H9 (cell line): ENCODE results near the gene CPNE8. TPM values are rescaled to one million over a fixed set of nuclear protein-coding genes. Genes with fewer than 3 reads are reported as not detected.

Source experiments
- DNase-seq: peaks from one replicate; pipeline ENCODE4 v3.0.0-alpha.2; 2017
- H2AFZ ChIP-seq: one replicate; pipeline ENCODE4 v1.6.1; 2013; ENCODE audit warnings: mild to moderate bottlenecking, low read length, control low read depth, moderate library complexity
- H2AK5ac ChIP-seq: 2 replicates; pipeline ENCODE4 v1.6.1; 2013; ENCODE audit warnings: low read length, control low read depth, mixed read lengths; ENCODE audit not compliant: insufficient read length
- H2BK120ac ChIP-seq: one replicate; pipeline ENCODE4 v1.6.1; 2013; ENCODE audit warnings: low read depth, mild to moderate bottlenecking, low read length, control low read depth, inconsistent platforms; ENCODE audit not compliant: poor library complexity, severe bottlenecking
- H2BK12ac ChIP-seq: 2 replicates; pipeline ENCODE4 v1.6.1; 2013; ENCODE audit warnings: low read length, control low read depth, mixed read lengths, low read depth; ENCODE audit not compliant: insufficient read length
- H2BK15ac ChIP-seq: 2 replicates; pipeline ENCODE4 v1.6.1; 2013; ENCODE audit warnings: low read depth, low read length, control low read depth
- H2BK20ac ChIP-seq: one replicate; pipeline ENCODE4 v1.6.1; 2013; ENCODE audit warnings: low read depth, mild to moderate bottlenecking, low read length, control low read depth, inconsistent platforms; ENCODE audit not compliant: poor library complexity, severe bottlenecking
- H2BK5ac ChIP-seq: 2 replicates; pipeline ENCODE4 v1.6.1; 2013; ENCODE audit warnings: low read length, control low read depth, mixed read lengths; ENCODE audit not compliant: insufficient read length
- H3K14ac ChIP-seq: 2 replicates; pipeline ENCODE4 v1.6.1; 2013; ENCODE audit warnings: low read length, control low read depth; ENCODE audit not compliant: insufficient read depth
- H3K18ac ChIP-seq: 2 replicates; pipeline ENCODE4 v1.6.1; 2013; ENCODE audit warnings: low read depth, mild to moderate bottlenecking, mixed read lengths, low read length, control low read depth; ENCODE audit not compliant: insufficient read length
- H3K23ac ChIP-seq: 2 replicates; pipeline ENCODE4 v1.6.1; 2013; ENCODE audit warnings: low read length, control low read depth, mixed read lengths, low read depth; ENCODE audit not compliant: insufficient read length
- H3K23me2 ChIP-seq: 2 replicates; pipeline ENCODE4 v1.6.1; 2013; ENCODE audit warnings: low read depth, mild to moderate bottlenecking, mixed read lengths, low read length, control low read depth; ENCODE audit not compliant: insufficient read length, poor library complexity, severe bottlenecking
- H3K27ac ChIP-seq: 2 replicates; pipeline ENCODE4 v1.5.1; 2013; ENCODE audit warnings: low read length, control low read depth, mixed read lengths, low read depth; ENCODE audit not compliant: insufficient read length
- H3K27me3 ChIP-seq: 2 replicates; pipeline ENCODE4 v1.6.1; 2013; ENCODE audit warnings: low read length, control low read depth, inconsistent platforms; ENCODE audit not compliant: insufficient read depth
- H3K4ac ChIP-seq: 2 replicates; pipeline ENCODE4 v1.6.1; 2013; ENCODE audit warnings: low read depth, mild to moderate bottlenecking, control low read depth, inconsistent platforms, low read length, moderate library complexity
- H3K4me1 ChIP-seq: 2 replicates; pipeline ENCODE4 v1.6.1; 2013; ENCODE audit warnings: low read length, control low read depth, inconsistent platforms; ENCODE audit not compliant: insufficient read depth
- H3K4me2 ChIP-seq: 2 replicates; pipeline ENCODE4 v1.6.1; 2013; ENCODE audit warnings: low read length, control low read depth, mixed read lengths; ENCODE audit not compliant: insufficient read length, insufficient read depth
- H3K56ac ChIP-seq: 2 replicates; pipeline ENCODE4 v1.6.1; 2013; ENCODE audit warnings: low read depth, mild to moderate bottlenecking, mixed read lengths, low read length, control low read depth; ENCODE audit not compliant: insufficient read length
- H3K79me1 ChIP-seq: 2 replicates; pipeline ENCODE4 v1.6.1; 2013; ENCODE audit warnings: low read depth, mild to moderate bottlenecking, moderate library complexity, low read length, control low read depth, inconsistent platforms; ENCODE audit not compliant: insufficient read depth, poor library complexity, severe bottlenecking
- H3K79me2 ChIP-seq: 2 replicates; pipeline ENCODE4 v1.6.1; 2013; ENCODE audit warnings: low read length, control low read depth, inconsistent platforms; ENCODE audit not compliant: insufficient read depth
- H3K9ac ChIP-seq: 2 replicates; pipeline ENCODE4 v1.6.1; 2013; ENCODE audit warnings: low read length, control low read depth, mixed read lengths; ENCODE audit not compliant: insufficient read length; ENCODE audit errors: extremely low read depth
- H3K9me3 ChIP-seq: one replicate; pipeline ENCODE4 v1.6.1; 2013; ENCODE audit warnings: low read depth, low read length, inconsistent platforms; ENCODE audit not compliant: control insufficient read depth
- H3T11ph ChIP-seq: one replicate; pipeline ENCODE4 v1.6.1; 2013; ENCODE audit warnings: mild to moderate bottlenecking, low read length, control low read depth, inconsistent platforms
- H4K20me1 ChIP-seq: one replicate; pipeline ENCODE4 v1.6.1; 2013; ENCODE audit not compliant: control insufficient read depth, insufficient read length, insufficient read depth
- H4K5ac ChIP-seq: 2 replicates; pipeline ENCODE4 v1.6.1; 2013; ENCODE audit warnings: low read depth, mild to moderate bottlenecking, mixed read lengths, low read length, control low read depth; ENCODE audit not compliant: insufficient read length
- H4K8ac ChIP-seq: replicated peaks from 2 replicates; pipeline ENCODE4 v1.6.1; 2013; ENCODE audit warnings: low read length, control low read depth, mixed read lengths, low read depth; ENCODE audit not compliant: insufficient read length
- H4K91ac ChIP-seq: 2 replicates; pipeline ENCODE4 v1.6.1; 2013; ENCODE audit warnings: low read depth, mild to moderate bottlenecking, moderate library complexity, mixed read lengths, low read length, control low read depth; ENCODE audit not compliant: insufficient read length
- H3K27ac Mint-ChIP-seq, 3 experiments: 2 replicates in 2 of 3; 3 replicates in 1 of 3; pipeline ENCODE4 v1.8.0; 2020 to 2021; ENCODE audit warnings: mixed read lengths in 3 of 3, mild to moderate bottlenecking in 1 of 3, moderate library complexity in 1 of 3
- H3K27me3 Mint-ChIP-seq: 2 replicates; pipeline ENCODE4 v1.8.0; 2021; ENCODE audit warnings: low read depth, mild to moderate bottlenecking, moderate library complexity, mixed read lengths
- H3K36me3 Mint-ChIP-seq, 3 experiments: 2 replicates in 2 of 3; 3 replicates in 1 of 3; pipeline ENCODE4 v1.8.0; 2020 to 2021; ENCODE audit warnings: low read depth in 3 of 3, mixed read lengths in 3 of 3; ENCODE audit not compliant: insufficient read depth in 1 of 3
- H3K4me1 Mint-ChIP-seq, 2 experiments: 2 replicates each; pipeline ENCODE4 v1.8.0; 2020; ENCODE audit warnings: mixed read lengths in 2 of 2
- H3K4me3 Mint-ChIP-seq, 2 experiments: 2 replicates in 1 of 2; 3 replicates in 1 of 2; pipeline ENCODE4 v1.8.0; 2020 to 2021; ENCODE audit warnings: mild to moderate bottlenecking in 2 of 2, mixed read lengths in 2 of 2, moderate library complexity in 1 of 2
- H3K9me3 Mint-ChIP-seq, 2 experiments: 2 replicates in 1 of 2; 3 replicates in 1 of 2; pipeline ENCODE4 v1.8.0; 2020; ENCODE audit warnings: mild to moderate bottlenecking in 2 of 2, mixed read lengths in 2 of 2, moderate library complexity in 1 of 2
- WGBS: extraction: QIAGEN DNeasy Blood & Tissue Kit; methylation state at CpG from one replicate; pipeline ENCODE4 v1.1.7; 2013; ENCODE audit warnings: missing lambda C conversion rate, low lambda C conversion rate, mixed read lengths; ENCODE audit not compliant: insufficient read length; ENCODE audit errors: extremely low coverage; 5-methylcytosine and 5-hydroxymethylcytosine counted together
- total RNA-seq: library from RNA; stranded (reverse); gene quantifications from 2 replicates; pipeline ENCODE4 v1.2.1, GENCODE V29; 2021
- TF ChIP-seq, protein P1 (sequence below): fragments of 200-600 bp; sonication (generic); conservative IDR thresholded peaks from 3 replicates; pipeline ENCODE4 v1.8.0; 2021; ENCODE audit warnings: antibody characterized with exemption, mild to moderate bottlenecking

CPNE8 gene
- total RNA-seq, 1 experiment from 2014 or later: 1.9 TPM

DNA sequence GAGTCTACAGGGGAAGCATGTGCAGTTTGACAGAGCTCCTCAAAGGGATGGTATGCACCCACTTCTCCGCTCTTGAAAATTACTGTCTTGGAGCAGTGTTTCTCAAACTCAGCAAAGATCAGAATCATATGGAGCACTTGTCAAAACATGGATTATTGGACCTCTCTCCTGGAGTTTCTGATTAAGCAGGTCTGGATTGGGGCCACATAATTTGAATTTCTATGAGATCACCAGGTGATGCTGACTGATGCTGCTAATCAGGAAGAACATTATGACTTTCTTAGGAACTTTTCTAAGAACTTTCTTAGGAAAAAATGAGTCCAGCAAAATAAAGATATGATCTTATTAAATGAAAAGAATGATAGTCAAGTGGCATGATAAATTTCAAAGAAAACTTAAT, 144.3 kb downstream of the CPNE8 start:
- no CpG with 5 or more reads among the region's 1 CpG for WGBS
- Histone ChIP-seq H3K9me3 (no peaks in the 10 kb centered on the region), H2BK5ac (no peak overlapping the region), H3K4ac (no peak overlapping the region), H3K56ac (no peak overlapping the region), H4K5ac (no peak overlapping the region), H3T11ph (no peak overlapping the region), H2BK12ac (no peak overlapping the region), H3K4me1 (peaks cover 2% of the 10 kb centered on the region; the same call in 1 of the 2 replicates), H3K9ac (no peak overlapping the region), H4K8ac (no peak overlapping the region), H3K14ac (no peak overlapping the region), H3K79me2 (no peaks in the 10 kb centered on the region), H3K79me1 (no peaks in the 10 kb centered on the region), H2AFZ (no peak overlapping the region), H3K27ac (no peak overlapping the region), H3K23ac (no peak overlapping the region), H4K91ac (no peak overlapping the region), H3K27me3 (no peaks in the 10 kb centered on the region), H2BK20ac (no peak overlapping the region), H4K20me1 (no peaks in the 10 kb centered on the region), H3K23me2 (no peaks in the 10 kb centered on the region), H2AK5ac (no peak overlapping the region), H2BK120ac (no peak overlapping the region), H2BK15ac (no peak overlapping the region), H3K18ac (no peak overlapping the region), H3K4me2 (no peak overlapping the region)
- Mint-ChIP-seq H3K27ac (no peak overlapping the region; a peak in 1 of 7 replicates), H3K9me3 (peaks cover 0 to 3% of the 10 kb centered on the region in 2 experiments; a peak in 2 of 5 replicates), H3K36me3 (peaks cover 0 to 9% (median 0%) of the 10 kb centered on the region in 3 experiments; a peak in 3 of 7 replicates), H3K4me1 (peaks cover 7 to 11% of the 10 kb centered on the region in 2 experiments), H3K27me3 (no peaks in the 10 kb centered on the region), H3K4me3 (no peak overlapping the region)
- no peak for DNase-seq
- TF ChIP-seq, protein P1, sequence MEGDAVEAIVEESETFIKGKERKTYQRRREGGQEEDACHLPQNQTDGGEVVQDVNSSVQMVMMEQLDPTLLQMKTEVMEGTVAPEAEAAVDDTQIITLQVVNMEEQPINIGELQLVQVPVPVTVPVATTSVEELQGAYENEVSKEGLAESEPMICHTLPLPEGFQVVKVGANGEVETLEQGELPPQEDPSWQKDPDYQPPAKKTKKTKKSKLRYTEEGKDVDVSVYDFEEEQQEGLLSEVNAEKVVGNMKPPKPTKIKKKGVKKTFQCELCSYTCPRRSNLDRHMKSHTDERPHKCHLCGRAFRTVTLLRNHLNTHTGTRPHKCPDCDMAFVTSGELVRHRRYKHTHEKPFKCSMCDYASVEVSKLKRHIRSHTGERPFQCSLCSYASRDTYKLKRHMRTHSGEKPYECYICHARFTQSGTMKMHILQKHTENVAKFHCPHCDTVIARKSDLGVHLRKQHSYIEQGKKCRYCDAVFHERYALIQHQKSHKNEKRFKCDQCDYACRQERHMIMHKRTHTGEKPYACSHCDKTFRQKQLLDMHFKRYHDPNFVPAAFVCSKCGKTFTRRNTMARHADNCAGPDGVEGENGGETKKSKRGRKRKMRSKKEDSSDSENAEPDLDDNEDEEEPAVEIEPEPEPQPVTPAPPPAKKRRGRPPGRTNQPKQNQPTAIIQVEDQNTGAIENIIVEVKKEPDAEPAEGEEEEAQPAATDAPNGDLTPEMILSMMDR: no peak
